HG03558 (cell line): ENCODE measurements around the gene BAG3.

Experiments
- ATAC-seq: cut with Tn5 transposase; IDR thresholded peaks from one replicate; pipeline ENCODE4 v1.9.1; 2021; ENCODE audit warnings: moderate number of reproducible peaks; ENCODE audit not compliant: unreplicated experiment; ENCODE audit errors: extremely low read depth

The BAG3 gene

DNA sequence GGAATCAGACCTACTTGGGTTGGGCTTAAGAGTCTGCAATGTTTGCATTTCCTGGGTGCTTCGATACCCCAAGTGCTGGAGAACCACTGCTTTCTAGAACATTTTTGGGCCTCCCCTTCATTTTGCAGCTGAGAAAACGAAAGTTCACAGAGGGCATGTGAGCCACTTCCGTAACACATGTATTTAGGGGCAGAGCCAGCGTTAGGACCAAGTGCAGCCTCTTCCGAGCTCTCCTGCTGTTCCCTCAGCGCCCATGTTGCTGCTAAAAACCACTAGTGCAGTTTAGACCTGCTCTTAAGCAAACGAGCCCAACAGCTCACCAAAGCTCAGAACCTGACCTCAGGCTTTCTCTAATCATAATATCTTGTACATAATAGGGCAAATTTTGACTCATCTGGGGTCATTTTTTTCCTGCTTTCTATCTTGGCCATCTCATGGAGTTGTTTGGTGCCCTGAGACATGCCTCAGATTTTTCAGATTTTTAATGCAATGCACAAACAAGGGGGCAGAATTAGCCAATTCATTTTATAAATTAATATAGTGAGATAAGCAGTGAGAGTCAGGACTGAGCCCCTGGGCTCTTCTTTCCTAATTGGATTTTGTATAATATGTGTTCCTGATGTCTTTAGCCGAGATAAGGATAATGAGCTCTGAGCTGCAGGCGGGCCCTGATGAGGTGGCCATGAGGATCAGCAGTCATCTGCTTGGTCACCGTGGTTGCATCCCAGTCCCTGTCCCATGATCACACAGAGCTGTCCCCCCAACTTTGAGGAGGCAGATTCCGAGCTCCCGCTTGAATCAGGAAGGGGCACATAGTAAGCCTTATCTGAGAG, 12.9 kb downstream of the BAG3 start:
- ATAC-seq = no peak

- ATAC-seq = no peak
Measured at GRCh38 chr10:119665901-119666708, 14.9 kb downstream of the BAG3 start.

GRCh38 chr10:119666709-119667004, 15.5 kb downstream of the BAG3 start:
- no peak for ATAC-seq

DNA sequence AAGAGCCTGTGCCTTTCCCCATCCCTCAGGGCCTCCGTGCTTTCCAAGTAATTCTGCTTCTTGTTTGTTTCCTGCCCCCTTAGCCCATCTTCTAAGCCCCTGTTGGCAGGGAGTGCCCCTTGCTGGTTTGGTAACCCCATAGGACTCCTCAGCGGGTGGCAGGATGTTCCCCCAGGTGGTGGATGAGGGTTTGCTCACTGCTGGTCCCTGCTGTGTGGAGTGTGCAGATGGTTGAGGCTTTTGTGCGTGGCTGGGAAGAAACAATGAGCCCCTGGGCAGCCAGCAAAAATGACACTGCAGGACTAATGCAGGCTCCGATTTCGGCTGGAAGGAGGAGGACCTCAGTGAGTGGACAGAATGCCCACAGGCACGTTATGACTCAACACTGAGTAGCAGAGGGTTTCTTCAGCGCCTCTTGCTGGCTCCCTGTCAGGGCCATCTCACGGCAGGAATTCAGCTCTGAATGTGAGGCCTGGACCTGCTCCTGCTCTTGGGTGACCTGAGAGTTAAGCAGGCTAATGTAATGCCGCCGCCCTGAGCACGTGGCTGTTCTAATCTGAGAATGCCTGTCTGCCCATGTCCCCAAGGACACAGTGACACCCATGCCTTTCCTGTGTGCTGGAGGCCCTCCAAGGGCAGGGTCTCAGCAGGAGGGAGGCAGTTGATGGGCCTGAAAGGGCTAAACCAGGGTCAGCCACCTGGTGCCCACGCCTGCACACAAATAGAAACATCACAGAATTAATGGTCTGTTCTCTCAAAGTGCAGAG, 16.6 kb downstream of the BAG3 start:
- ATAC-seq = no peak

- ATAC-seq = no peak
Measured at GRCh38 chr10:119668461-119668860, 17.3 kb downstream of the BAG3 start.

GRCh38 chr10:119669331-119669730, 18.2 kb downstream of the BAG3 start:
- ATAC-seq = no peak

DNA sequence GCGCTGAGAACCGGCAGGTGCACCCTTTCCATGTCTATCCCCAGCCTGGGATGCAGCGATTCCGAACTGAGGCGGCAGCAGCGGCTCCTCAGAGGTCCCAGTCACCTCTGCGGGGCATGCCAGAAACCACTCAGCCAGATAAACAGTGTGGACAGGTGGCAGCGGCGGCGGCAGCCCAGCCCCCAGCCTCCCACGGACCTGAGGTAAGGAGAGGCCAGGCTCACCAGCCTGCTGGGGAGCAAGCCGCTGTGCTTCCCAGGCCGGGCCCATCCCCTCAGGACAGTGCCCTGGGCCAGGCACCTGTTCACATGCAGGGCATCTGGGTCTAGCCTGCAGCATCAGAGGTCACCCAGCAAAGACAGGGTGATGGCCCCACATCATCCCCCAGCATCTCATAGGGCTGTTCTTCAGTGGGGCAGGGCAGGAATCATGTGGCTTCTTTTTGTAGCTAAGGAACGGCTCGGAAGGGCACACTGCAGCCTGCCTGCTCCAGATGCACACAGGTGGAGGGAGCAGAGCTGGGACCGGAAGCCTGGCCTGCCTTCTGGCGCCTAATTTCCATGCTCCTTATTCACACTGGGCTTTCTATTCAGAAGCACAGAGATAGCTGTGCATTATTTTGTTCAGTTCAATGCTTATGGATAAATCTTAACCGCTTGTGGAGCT, 18.9 kb downstream of the BAG3 start:
- no peak for ATAC-seq

DNA sequence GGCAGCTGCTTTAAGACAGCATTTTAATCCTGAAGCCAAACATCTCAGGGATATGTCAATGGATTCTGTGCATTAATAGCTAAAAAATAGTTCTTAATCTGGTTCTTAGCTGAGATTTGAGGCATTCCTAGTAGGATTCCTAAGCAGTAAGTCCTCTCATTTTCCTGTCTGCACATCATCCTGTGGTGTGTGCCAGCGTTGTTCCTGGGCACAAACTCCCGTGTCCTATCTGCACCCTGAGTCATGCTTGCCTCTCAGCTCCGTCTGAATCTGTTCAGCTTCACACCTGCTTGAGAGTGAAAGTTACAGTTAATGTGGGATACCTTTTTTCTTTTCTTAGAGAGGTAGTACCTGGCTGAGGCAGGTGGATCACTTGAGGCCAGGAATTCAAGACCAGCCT, 19.5 kb downstream of the BAG3 start:
- no peak for ATAC-seq

- no peak for ATAC-seq
Measured at GRCh38 chr10:119671381-119671780, 20.2 kb downstream of the BAG3 start.

DNA sequence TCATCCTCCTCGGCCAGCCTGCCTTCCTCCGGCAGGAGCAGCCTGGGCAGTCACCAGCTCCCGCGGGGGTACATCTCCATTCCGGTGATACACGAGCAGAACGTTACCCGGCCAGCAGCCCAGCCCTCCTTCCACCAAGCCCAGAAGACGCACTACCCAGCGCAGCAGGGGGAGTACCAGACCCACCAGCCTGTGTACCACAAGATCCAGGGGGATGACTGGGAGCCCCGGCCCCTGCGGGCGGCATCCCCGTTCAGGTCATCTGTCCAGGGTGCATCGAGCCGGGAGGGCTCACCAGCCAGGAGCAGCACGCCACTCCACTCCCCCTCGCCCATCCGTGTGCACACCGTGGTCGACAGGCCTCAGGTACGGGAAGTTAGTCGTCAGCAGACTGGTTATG, 21.1 kb downstream of the BAG3 start:
- ATAC-seq = no peak

- ATAC-seq = no peak
Measured at GRCh38 chr10:119673271-119673670, 22.1 kb downstream of the BAG3 start.

- ATAC-seq = no peak
Measured at GRCh38 chr10:119675483-119676170, 24.4 kb downstream of the BAG3 start.

DNA sequence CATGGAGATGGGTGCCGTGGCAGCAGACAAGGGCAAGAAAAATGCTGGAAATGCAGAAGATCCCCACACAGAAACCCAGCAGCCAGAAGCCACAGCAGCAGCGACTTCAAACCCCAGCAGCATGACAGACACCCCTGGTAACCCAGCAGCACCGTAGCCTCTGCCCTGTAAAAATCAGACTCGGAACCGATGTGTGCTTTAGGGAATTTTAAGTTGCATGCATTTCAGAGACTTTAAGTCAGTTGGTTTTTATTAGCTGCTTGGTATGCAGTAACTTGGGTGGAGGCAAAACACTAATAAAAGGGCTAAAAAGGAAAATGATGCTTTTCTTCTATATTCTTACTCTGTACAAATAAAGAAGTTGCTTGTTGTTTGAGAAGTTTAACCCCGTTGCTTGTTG, 25.9 kb downstream of the BAG3 start:
- ATAC-seq = no peak

DNA sequence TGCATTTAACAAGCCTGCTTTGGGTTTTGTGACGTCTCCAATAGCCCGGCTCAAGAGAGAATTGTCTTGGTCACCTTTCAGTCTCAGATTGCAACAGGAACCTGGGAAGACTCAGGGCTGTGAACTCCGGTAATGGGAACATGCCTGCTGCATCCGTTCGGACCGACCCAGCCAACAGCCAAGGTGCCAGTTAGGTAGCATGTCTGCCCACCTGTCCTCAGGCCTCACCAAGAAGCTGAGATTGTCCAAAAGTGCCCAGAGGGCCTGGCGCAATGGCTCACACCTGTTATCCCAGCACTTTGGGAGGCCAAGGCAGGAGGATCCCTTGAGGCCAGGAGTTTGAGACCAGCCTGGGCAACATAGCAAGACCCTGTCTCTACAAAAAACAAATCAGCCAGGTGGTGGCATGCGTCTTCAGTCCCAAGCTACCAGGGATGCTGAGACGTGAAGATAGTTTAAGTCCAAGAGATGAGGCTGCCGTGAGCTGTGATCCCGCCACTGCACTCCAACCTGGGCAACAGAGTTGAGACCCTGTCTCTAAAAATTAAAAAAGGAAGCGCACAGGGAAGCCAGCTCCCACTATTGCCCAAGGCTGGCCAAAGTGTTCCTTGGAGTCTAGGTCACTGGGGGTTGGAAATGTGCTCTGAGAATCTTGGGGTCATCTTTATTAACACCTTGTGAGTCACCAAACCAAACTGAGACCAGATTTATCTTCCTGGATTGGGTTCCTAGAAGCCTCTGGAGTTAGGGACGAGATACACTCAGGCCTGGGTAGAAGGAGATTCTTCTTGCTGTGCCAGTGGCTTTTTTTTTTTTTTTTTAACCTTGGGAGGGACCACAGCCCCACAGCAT, 26.9 kb downstream of the BAG3 start:
- ATAC-seq = no peak

DNA sequence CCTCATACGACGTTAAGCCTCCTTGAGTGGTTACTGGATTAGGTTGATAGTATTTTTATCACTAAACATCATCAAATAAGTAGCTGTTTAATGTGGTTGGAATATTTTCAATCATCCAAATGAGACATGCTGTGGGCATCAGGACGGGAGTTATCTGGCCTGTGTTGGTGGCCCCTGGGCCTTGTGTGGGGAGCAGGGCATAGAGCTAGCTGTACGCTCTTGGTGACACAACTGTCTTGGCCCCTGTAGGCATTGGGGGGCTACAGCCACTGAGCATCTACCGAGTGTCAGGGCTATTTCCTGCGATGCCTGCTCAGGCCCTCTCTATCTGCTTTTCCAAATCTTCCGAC, 28.3 kb downstream of the BAG3 start:
- ATAC-seq = no peak

DNA sequence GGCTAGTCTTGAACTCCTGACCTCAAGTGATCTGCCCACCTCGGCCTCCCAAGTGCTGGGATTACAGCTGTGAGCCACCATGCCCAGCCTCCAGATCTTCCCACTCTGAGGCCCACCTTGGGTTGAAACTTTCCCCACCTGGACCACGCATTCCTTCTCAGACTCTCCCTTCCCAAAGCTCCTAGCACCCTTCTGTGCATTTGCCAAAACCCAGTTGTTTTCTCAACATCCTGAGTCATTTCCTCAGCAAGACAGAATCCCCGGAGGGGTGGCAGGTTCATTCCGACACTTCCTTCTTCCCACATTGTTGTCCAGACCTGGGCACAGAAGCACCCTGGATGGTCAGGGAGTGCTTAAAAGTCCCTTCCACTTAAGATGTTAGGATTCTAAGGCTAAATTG, 28.9 kb downstream of the BAG3 start:
- ATAC-seq = no peak

- no peak for ATAC-seq
Measured at GRCh38 chr10:119680650-119681081, 29.5 kb downstream of the BAG3 start.

- ATAC-seq = no peak
Measured at GRCh38 chr10:119686465-119687191, 35.4 kb downstream of the BAG3 start.
